Measurements from ENCODE around the gene DBF4.

DNA sequence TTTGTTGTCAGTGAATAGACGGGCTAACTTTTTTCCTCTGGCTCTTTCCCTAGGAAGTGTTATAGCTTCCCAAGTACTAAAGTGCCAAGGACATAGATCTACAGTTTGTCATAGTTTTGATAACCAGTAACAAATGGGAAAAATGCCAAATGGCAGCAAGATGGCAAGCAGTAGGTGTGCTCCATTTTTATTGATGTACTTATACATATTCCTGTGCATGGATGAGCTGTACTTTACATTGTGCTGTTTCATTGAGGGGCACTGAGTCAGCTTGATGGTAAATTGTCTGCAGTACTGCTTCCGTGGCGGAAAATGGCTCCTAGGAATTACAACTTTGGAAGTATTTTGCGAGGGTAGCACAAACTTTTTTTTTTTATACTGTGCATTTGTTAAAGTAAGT lies 64.8 kb downstream of the DBF4 start:
- TF ChIP-seq CTCF (conservative IDR thresholded peaks at IDR 0.05; ENCODE audit: low read depth, low read length) (no peak), POLR2A (IDR thresholded peaks at IDR 0.05; ENCODE audit: low read depth, low read length) (no peak), RAD21 (IDR thresholded peaks at IDR 0.05; ENCODE audit: low read length) (no peak), NFE2L2 (IDR thresholded peaks at IDR 0.05; ENCODE audit: low read depth, low read length) (no peak), RCOR1 (IDR thresholded peaks at IDR 0.05; ENCODE audit: insufficient replicate concordance, low read length) (no peak), MAZ (IDR thresholded peaks at IDR 0.05; ENCODE audit: borderline replicate concordance, low read depth, low read length) (no peak), FOS (IDR thresholded peaks at IDR 0.05; ENCODE audit: low read depth, low read length) (no peak)

Data from IMR-90 (cell line).